Neural progenitor cell (in vitro differentiated cells): ENCODE measurements around the gene CACNA1C. TPM values are rescaled to one million over a fixed set of nuclear protein-coding genes. Genes with fewer than 3 reads are reported as not detected.

Experiments
- DNase-seq: peaks from one replicate; pipeline ENCODE4 v3.0.0-alpha.2; 2016; ENCODE audit warnings: low spot score
- H2AFZ ChIP-seq: fragments of 200-600 bp; sonication (generic); replicated peaks from 2 replicates; pipeline ENCODE4 v1.6.1; 2016; ENCODE audit warnings: antibody characterized with exemption
- H3F3A ChIP-seq: fragments of 200-600 bp; sonication (generic); 2 replicates; pipeline ENCODE4 v1.6.1; 2016; ENCODE audit warnings: antibody characterized with exemption, low read depth
- H3K27ac ChIP-seq: fragments of 200-600 bp; sonication (generic); 2 replicates; pipeline ENCODE4 v1.5.1; 2016; ENCODE audit warnings: mild to moderate bottlenecking
- H3K27me3 ChIP-seq: fragments of 200-600 bp; sonication (generic); 2 replicates; pipeline ENCODE4 v1.6.1; 2016; ENCODE audit warnings: mild to moderate bottlenecking, moderate library complexity
- H3K36me3 ChIP-seq: fragments of 200-600 bp; sonication (generic); 2 replicates; pipeline ENCODE4 v1.5.1; 2016
- H3K4me1 ChIP-seq: fragments of 200-600 bp; sonication (generic); 2 replicates; pipeline ENCODE4 v1.6.1; 2016; ENCODE audit warnings: mixed run types
- H3K4me2 ChIP-seq: fragments of 200-600 bp; sonication (generic); 2 replicates; pipeline ENCODE4 v1.6.1; 2016
- H3K4me3 ChIP-seq: fragments of 200-600 bp; sonication (generic); 2 replicates; pipeline ENCODE4 v1.5.1; 2016
- H3K79me2 ChIP-seq: fragments of 200-600 bp; sonication (generic); 2 replicates; pipeline ENCODE4 v1.6.1; 2016; ENCODE audit warnings: low read depth
- H3K9ac ChIP-seq: fragments of 200-600 bp; sonication (generic); 2 replicates; pipeline ENCODE4 v1.6.1; 2016
- H3K9me3 ChIP-seq: fragments of 200-600 bp; sonication (generic); 2 replicates; pipeline ENCODE4 v1.5.1; 2016; ENCODE audit warnings: low read depth
- H4K20me1 ChIP-seq: fragments of 200-600 bp; sonication (generic); 2 replicates; pipeline ENCODE4 v1.6.1; 2016; ENCODE audit warnings: low read depth
- H3K27ac Mint-ChIP-seq: 3 replicates; pipeline ENCODE4 v1.8.0; 2021; ENCODE audit warnings: mixed read lengths
- H3K27me3 Mint-ChIP-seq: 2 replicates; pipeline ENCODE4 v1.8.0; 2022; ENCODE audit warnings: low read depth, mild to moderate bottlenecking, inconsistent platforms, moderate library complexity, mixed read lengths; ENCODE audit not compliant: insufficient read depth
- H3K36me3 Mint-ChIP-seq: 3 replicates; pipeline ENCODE4 v1.8.0; 2021; ENCODE audit warnings: mixed read lengths
- H3K4me1 Mint-ChIP-seq: 3 replicates; pipeline ENCODE4 v1.8.0; 2021; ENCODE audit warnings: mixed read lengths
- H3K4me3 Mint-ChIP-seq: 3 replicates; pipeline ENCODE4 v1.8.0; 2021; ENCODE audit warnings: mild to moderate bottlenecking, moderate library complexity, mixed read lengths
- H3K9me3 Mint-ChIP-seq: 3 replicates; pipeline ENCODE4 v1.8.0; 2020; ENCODE audit warnings: mixed read lengths
- EZH2 ChIP-seq: fragments of 200-600 bp; sonication (generic); IDR thresholded peaks from 2 replicates; pipeline ENCODE4 v1.6.1; 2017; ENCODE audit warnings: antibody characterized with exemption, mild to moderate bottlenecking, moderate library complexity
- EZH2phosphoT487 ChIP-seq: fragments of 200-600 bp; sonication (generic); IDR thresholded peaks from 2 replicates; pipeline ENCODE4 v1.6.1; 2017; ENCODE audit warnings: antibody characterized with exemption
- total RNA-seq: library from RNA; depleted of rRNA; stranded (reverse); fragments of >200 nt; gene quantifications from 2 replicates; pipeline ENCODE4 v1.2.3, GENCODE V29; 2015; ENCODE audit warnings: low replicate concordance
- TF ChIP-seq, protein P1 (sequence below): fragments of 200-600 bp; sonication (generic); IDR thresholded peaks from 2 replicates; pipeline ENCODE4 v1.5.1; 2017; ENCODE audit warnings: antibody characterized with exemption, mild to moderate bottlenecking

CACNA1C gene
- total RNA-seq, 1 donor from 2014 or later: 2.7 TPM

DNA sequence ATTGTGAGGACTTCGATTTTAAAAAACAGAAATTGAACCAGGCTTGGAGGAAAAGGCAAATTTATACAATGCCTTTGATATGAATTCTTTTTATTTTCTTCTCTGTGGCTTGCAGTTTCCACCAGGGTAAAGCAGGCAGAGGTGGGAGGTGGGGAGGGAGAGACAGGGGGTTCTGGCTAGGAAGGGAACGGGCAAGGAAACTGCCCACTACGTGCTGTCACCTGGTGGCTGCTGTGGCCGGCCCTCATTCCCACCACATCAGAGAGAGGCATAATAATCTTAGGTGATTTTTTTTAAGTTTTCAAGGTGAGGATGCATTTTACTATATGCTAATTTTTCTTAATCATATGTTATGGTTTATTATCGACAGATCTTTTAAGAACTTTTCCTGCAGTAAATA lies 145.8 kb downstream of the CACNA1C start:
- H3K4me1 Mint-ChIP-seq: peaks cover 42% of the 10 kb centered on the region
- TF ChIP-seq EZH2phosphoT487: no peak
- Histone ChIP-seq H3K36me3 (no peaks in the 10 kb centered on the region), H4K20me1 (no peaks in the 10 kb centered on the region), H3K27ac (no peak overlapping the region), H3K27me3 (no peaks in the 10 kb centered on the region), H3K79me2 (no peaks in the 10 kb centered on the region), H3K9me3 (no peaks in the 10 kb centered on the region), H3K9ac (no peak overlapping the region), H3K4me1 (peaks cover 16% of the 10 kb centered on the region), H3K4me2 (peak overlapping the region; percentile 46), H3K4me3 (no peak overlapping the region), H3F3A (no peaks in the 10 kb centered on the region), H2AFZ (peak overlapping the region; percentile 18)
- H3K27me3 Mint-ChIP-seq: peaks cover 6% of the 10 kb centered on the region
- DNase-seq: no peak
- no peaks in the 10 kb centered on the region for H3K36me3 Mint-ChIP-seq
- H3K9me3 Mint-ChIP-seq: no peaks in the 10 kb centered on the region
- peak overlapping the region; percentile 73 for H3K4me3 Mint-ChIP-seq
- H3K27ac Mint-ChIP-seq: peak overlapping the region; percentile 74

DNA sequence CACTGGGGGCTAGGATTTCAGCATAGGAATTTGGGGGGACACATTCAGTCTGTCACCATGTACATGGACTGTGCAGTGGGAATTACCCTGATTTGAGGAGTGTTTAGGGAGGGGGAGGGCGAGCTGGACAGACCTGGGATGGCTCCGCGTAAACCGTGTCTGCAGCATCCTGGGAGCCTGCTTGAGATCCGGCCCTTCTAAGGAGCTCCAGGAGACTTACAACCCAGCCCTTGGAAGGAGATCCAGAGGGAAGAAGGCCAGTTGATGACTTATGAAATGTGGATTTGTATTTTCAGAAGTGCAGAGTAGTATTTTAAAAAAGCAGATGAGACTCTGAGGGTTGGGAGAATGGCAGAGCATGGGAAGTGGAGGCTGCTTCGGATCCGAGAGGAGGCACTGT lies 153.2 kb downstream of the CACNA1C start:
- peaks cover 5% of the 10 kb centered on the region for H3K4me1 Mint-ChIP-seq
- no peak for TF ChIP-seq EZH2phosphoT487
- TF ChIP-seq, protein P1, sequence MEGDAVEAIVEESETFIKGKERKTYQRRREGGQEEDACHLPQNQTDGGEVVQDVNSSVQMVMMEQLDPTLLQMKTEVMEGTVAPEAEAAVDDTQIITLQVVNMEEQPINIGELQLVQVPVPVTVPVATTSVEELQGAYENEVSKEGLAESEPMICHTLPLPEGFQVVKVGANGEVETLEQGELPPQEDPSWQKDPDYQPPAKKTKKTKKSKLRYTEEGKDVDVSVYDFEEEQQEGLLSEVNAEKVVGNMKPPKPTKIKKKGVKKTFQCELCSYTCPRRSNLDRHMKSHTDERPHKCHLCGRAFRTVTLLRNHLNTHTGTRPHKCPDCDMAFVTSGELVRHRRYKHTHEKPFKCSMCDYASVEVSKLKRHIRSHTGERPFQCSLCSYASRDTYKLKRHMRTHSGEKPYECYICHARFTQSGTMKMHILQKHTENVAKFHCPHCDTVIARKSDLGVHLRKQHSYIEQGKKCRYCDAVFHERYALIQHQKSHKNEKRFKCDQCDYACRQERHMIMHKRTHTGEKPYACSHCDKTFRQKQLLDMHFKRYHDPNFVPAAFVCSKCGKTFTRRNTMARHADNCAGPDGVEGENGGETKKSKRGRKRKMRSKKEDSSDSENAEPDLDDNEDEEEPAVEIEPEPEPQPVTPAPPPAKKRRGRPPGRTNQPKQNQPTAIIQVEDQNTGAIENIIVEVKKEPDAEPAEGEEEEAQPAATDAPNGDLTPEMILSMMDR: no peak
- no peak for TF ChIP-seq EZH2
- H2AFZ ChIP-seq: no peak overlapping the region

DNA sequence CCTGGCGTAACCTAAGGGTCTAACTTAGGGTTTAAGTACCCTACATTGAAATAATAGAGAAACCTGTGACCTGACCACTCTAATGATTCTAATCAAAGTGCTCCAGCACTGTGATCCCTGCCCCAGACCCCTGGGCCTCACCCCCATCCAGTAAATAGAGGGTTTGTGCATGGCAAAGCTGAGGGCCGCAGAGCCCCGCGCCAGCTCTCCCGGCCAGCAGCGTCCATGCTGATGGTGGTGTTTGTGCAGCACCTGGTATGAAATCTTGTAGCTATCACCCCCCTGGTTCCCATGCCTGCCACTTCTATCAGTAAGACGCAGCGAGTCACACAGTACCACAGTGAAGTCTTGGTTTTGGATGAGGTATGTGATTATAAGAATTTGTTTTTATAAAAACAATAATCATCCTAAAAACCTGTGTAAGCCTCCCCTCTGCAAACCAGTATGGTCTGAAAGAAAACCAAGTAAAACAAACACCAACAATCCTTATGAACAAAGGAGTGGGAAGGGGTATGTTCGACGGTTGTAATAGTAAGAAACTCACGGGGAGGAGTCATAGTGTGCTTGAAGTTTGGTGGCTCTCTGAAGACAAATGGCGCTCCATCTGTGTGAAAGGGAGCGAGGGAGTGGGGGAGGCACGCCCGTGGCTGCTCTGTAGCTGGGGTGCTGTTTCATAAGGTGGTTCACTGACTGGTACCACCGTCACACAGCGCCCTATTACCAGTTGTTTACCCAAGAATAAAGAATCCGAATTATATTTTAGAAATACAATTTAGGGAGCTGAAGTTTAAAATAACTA lies 156.2 kb downstream of the CACNA1C start:
- Histone ChIP-seq H3K27me3 (no peaks in the 10 kb centered on the region), H3K4me1 (peaks cover 11% of the 10 kb centered on the region), H3K79me2 (no peaks in the 10 kb centered on the region), H3K9me3 (no peaks in the 10 kb centered on the region), H3K4me3 (no peak overlapping the region), H3K9ac (no peak overlapping the region), H3K4me2 (no peak overlapping the region), H3K27ac (no peak overlapping the region), H2AFZ (no peak overlapping the region), H4K20me1 (no peaks in the 10 kb centered on the region), H3K36me3 (no peaks in the 10 kb centered on the region), H3F3A (no peaks in the 10 kb centered on the region)
- Mint-ChIP-seq H3K4me3 (no peak overlapping the region), H3K36me3 (no peaks in the 10 kb centered on the region), H3K27ac (peak overlapping the region; percentile 69), H3K4me1 (peaks cover 20% of the 10 kb centered on the region), H3K9me3 (no peaks in the 10 kb centered on the region), H3K27me3 (peaks cover 8% of the 10 kb centered on the region)
- no peak for DNase-seq
- TF ChIP-seq EZH2: no peak
- no peak for TF ChIP-seq EZH2phosphoT487
- TF ChIP-seq, protein P1: no peak

More for the DNA sequence above, 153.2 kb downstream of the CACNA1C start:
- Mint-ChIP-seq H3K27me3 (peaks cover 9% of the 10 kb centered on the region), H3K27ac (no peak overlapping the region), H3K9me3 (no peaks in the 10 kb centered on the region), H3K36me3 (no peaks in the 10 kb centered on the region), H3K4me3 (no peak overlapping the region)
- Histone ChIP-seq H3K4me1 (peaks cover 9% of the 10 kb centered on the region), H3K4me3 (no peak overlapping the region), H3K36me3 (no peaks in the 10 kb centered on the region), H3K27me3 (no peaks in the 10 kb centered on the region), H3K9me3 (no peaks in the 10 kb centered on the region), H4K20me1 (no peaks in the 10 kb centered on the region), H3F3A (no peaks in the 10 kb centered on the region), H3K9ac (no peak overlapping the region), H3K4me2 (no peak overlapping the region), H3K27ac (no peak overlapping the region), H3K79me2 (no peaks in the 10 kb centered on the region)
- DNase-seq: no peak

DNA sequence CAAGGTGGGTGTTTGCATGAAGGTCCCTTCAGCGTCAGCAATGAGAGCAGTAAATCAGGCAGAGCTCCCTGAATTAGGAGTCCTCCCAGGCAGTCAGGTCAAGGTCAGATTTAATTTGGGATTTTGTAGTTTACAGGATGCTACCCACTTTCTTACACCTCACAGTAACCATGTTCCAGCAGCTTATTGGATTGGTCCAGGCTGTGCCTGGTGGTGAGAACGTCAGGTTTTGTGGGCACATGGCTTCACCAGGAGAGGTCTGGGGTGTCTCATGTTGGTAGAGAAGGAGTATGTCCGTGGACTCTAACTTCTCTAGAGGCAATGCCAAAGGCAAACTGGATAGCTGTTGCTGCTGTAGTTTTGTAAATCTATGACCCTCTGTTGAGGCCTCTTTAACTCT lies 158.3 kb downstream of the CACNA1C start:
- Mint-ChIP-seq H3K27me3 (peaks cover 7% of the 10 kb centered on the region), H3K4me1 (peaks cover 22% of the 10 kb centered on the region), H3K27ac (peak overlapping the region; percentile 30), H3K9me3 (no peaks in the 10 kb centered on the region), H3K36me3 (no peaks in the 10 kb centered on the region), H3K4me3 (no peak overlapping the region)
- no peak overlapping the region for H3K9ac ChIP-seq
- peaks cover 11% of the 10 kb centered on the region for H3K4me1 ChIP-seq
- H3K4me2 ChIP-seq: no peak overlapping the region
- H3K36me3 ChIP-seq: no peaks in the 10 kb centered on the region
- no peaks in the 10 kb centered on the region for H3K79me2 ChIP-seq
- H3K4me3 ChIP-seq: no peak overlapping the region
- TF ChIP-seq EZH2phosphoT487 (no peak), EZH2 (no peak)
- TF ChIP-seq, protein P1: no peak
- no peaks in the 10 kb centered on the region for H4K20me1 ChIP-seq
- H2AFZ ChIP-seq: no peak overlapping the region
- no peaks in the 10 kb centered on the region for H3F3A ChIP-seq
- no peak overlapping the region for H3K27ac ChIP-seq
- H3K9me3 ChIP-seq: no peaks in the 10 kb centered on the region
- DNase-seq: no peak
- no peaks in the 10 kb centered on the region for H3K27me3 ChIP-seq
